Mucosa of descending colon (tissue), 3 donors: Measurements from ENCODE around the gene RAB39B. TPM values are rescaled to one million over a fixed set of nuclear protein-coding genes. Genes with fewer than 3 reads are reported as not detected.
"Not testable (repeated sequence)": the region's sequence is repeated elsewhere in the genome, so short reads cannot be mapped to it uniquely, and the experiment has no call there.

ENCODE experiments used
- ATAC-seq: fragments of 200-7000 bp; cut with Tn5 transposase; one replicate; pipeline ENCODE4 v1.9.1; 2020; ENCODE audit warnings: mild to moderate bottlenecking, moderate library complexity
- DNase-seq, 3 donors: peaks; one replicate each; pipeline ENCODE4 v3.0.0-alpha.2; 2020
- H3K36me3 ChIP-seq: fragments of 200-600 bp; one replicate; pipeline ENCODE4 v1.8.0; 2021; ENCODE audit warnings: low read depth, mild to moderate bottlenecking
- H3K4me1 ChIP-seq: fragments of 200-600 bp; one replicate; pipeline ENCODE4 v1.8.0; 2021; ENCODE audit warnings: low read depth, mild to moderate bottlenecking
- H3K4me3 ChIP-seq: fragments of 200-600 bp; one replicate; pipeline ENCODE4 v1.8.0; 2021; ENCODE audit warnings: mild to moderate bottlenecking
- H3K9me3 ChIP-seq: fragments of 200-600 bp; one replicate; pipeline ENCODE4 v1.8.0; 2021; ENCODE audit warnings: mild to moderate bottlenecking
- intact Hi-C, 2 donors: fragments of 100-400 bp; cut with DNase I in 1 of 2; cut with micrococcal nuclease in 1 of 2; formaldehyde crosslinking; loops; one replicate each; pipeline versions ENCODE4 v1.11.0 to v1.11.1; 2022; cut with DNase I, micrococcal nuclease
- total RNA-seq, 3 donors: library from RNA; stranded (reverse); fragmentation: NEBNext Ultra II Directional in 2 of 3; extraction: Animal tissue kit (Norgen Biotek cat#: 25700) in 2 of 3; gene quantifications; one replicate each; pipeline versions ENCODE4 v1.2.1 to v1.2.4, GENCODE V29; 2021 to 2023
- TF ChIP-seq, protein P1 (sequence below): fragments of 200-600 bp; IDR thresholded peaks from one replicate; pipeline ENCODE4 v1.8.0; 2022; ENCODE audit warnings: antibody characterized with exemption, mild to moderate bottlenecking
- donor health status: DM: no; HTN: no; CAD: no; lungs with moderate emphysema.
- donor health status: DM: no; HTN: no; CAD: no.
- donor health status: DM: no; HTN: yes; CAD: no.

Gene RAB39B
- total RNA-seq, 3 donors from 2014 or later = 0.17 to 0.79 (median 0.27) TPM

DNA sequence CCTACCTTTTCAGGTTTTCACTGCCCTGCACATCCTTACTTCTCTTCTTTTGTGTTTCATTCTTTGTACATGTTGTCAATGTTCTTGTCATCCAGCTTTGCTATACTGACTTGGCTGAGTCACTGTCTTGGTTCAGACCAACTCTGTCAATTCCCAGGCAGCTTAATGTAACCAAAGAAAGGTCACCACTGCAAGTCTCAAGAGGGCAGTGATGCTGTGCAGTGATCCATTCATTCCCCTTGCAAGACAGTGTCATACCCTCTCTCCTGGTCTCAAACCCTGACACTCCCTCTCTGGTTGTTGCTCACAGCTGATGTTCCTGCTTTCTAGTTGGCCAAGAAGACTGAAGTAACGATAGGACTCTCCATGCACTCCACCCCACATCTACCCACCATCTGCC, 17.5 kb downstream of the RAB39B start:
- Histone ChIP-seq H3K9me3 (no peaks in the 10 kb centered on the region), H3K4me1 (no peaks in the 10 kb centered on the region), H3K36me3 (no peaks in the 10 kb centered on the region), H3K4me3 (no peak overlapping the region)
- intact Hi-C loops = no loop called here
- DNase-seq = no peak
- ATAC-seq = no peak
- TF ChIP-seq, protein P1, sequence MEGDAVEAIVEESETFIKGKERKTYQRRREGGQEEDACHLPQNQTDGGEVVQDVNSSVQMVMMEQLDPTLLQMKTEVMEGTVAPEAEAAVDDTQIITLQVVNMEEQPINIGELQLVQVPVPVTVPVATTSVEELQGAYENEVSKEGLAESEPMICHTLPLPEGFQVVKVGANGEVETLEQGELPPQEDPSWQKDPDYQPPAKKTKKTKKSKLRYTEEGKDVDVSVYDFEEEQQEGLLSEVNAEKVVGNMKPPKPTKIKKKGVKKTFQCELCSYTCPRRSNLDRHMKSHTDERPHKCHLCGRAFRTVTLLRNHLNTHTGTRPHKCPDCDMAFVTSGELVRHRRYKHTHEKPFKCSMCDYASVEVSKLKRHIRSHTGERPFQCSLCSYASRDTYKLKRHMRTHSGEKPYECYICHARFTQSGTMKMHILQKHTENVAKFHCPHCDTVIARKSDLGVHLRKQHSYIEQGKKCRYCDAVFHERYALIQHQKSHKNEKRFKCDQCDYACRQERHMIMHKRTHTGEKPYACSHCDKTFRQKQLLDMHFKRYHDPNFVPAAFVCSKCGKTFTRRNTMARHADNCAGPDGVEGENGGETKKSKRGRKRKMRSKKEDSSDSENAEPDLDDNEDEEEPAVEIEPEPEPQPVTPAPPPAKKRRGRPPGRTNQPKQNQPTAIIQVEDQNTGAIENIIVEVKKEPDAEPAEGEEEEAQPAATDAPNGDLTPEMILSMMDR = no peak

DNA sequence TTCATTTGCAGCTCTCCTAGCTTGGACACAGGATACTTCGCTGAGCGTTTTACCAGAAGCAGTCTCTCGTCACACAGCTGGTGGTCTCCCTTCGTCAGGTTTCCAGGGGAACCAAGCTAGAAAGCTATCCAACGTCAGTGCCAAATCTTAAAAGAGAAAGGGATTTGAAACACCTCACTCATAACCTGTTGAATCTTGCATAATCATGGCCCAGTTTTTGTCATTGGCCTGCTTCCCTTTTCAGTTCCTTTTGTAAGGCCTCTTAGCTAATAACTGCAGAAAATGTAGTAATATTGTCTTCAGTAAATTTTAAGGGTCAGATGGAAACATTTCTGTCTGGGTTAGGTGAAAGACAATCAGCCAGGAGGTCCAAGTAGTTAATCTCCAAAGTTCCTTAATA, 22.0 kb downstream of the RAB39B start:
- no peak overlapping the region for H3K4me3 ChIP-seq
- H3K4me1 ChIP-seq = no peaks in the 10 kb centered on the region
- no peaks in the 10 kb centered on the region for H3K36me3 ChIP-seq
- no peak for DNase-seq
- H3K9me3 ChIP-seq = no peaks in the 10 kb centered on the region
- intact Hi-C loops = no loop called here
- ATAC-seq = no peak
- TF ChIP-seq, protein P1 = no peak

DNA sequence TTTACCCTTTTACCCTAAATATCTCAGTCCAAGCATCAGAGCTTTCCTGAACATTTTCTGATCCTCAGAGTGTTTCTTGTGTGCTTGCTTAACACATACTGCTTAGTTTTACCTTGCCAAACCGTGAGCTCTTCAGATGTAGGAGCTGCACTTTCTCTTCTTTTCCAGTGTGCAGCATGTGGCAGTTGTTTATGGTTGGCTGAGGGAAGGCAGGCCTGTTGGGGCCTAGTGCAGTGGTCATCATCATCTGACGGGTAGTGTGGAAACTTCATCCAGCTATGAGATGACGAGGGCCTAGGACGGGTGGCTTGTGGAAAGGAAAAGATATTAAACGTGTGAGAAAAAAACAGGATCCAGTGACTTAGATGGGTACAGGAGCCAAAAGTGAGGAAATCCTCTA, 26.6 kb downstream of the RAB39B start:
- Histone ChIP-seq H3K4me1 (no peaks in the 10 kb centered on the region), H3K4me3 (no peak overlapping the region), H3K36me3 (no peaks in the 10 kb centered on the region), H3K9me3 (no peaks in the 10 kb centered on the region)
- TF ChIP-seq, protein P1 = no peak
- intact Hi-C loops = no loop called here
- ATAC-seq (no peak), DNase-seq (no peak)

DNA sequence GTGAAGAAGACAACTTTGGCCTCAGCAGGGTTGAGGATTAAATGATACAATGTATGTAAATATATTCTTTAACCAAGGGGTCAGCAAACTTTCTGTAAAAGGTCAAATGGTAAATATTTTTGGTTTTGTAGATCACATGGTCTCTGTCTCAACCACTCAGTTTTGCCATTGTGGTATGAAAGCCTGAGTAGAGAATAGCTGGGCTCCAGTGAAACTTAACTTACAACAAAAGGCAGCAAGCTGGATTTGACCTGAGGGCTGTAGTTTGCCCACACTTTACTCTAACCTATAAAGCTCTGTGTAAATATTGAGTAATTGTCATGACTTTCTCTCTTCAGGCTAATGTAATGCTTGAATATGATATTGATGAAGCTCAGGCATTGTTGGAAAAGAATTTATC, 28.4 kb downstream of the RAB39B start:
- H3K4me3 ChIP-seq = no peak overlapping the region
- intact Hi-C loops = no loop called here
- H3K4me1 ChIP-seq = no peaks in the 10 kb centered on the region
- no peak for ATAC-seq
- no peaks in the 10 kb centered on the region for H3K9me3 ChIP-seq
- TF ChIP-seq, protein P1 = no peak
- H3K36me3 ChIP-seq = no peaks in the 10 kb centered on the region
- DNase-seq = no peak

- Histone ChIP-seq H3K36me3 (no peaks in the 10 kb centered on the region), H3K9me3 (no peaks in the 10 kb centered on the region), H3K4me1 (no peaks in the 10 kb centered on the region), H3K4me3 (no peak overlapping the region)
- ATAC-seq = no peak
- TF ChIP-seq, protein P1 = no peak
- intact Hi-C loops = no loop called here
- no peak for DNase-seq
These were observed 33.1 kb downstream of the RAB39B start for GRCh38 chrX:155231163-155231562.

- H3K4me3 ChIP-seq = no peak overlapping the region
- no peaks in the 10 kb centered on the region for H3K36me3 ChIP-seq
- TF ChIP-seq, protein P1 = no peak
- intact Hi-C loops = no loop called here
- DNase-seq = no peak
- ATAC-seq = no peak
- H3K4me1 ChIP-seq = no peaks in the 10 kb centered on the region
- no peaks in the 10 kb centered on the region for H3K9me3 ChIP-seq
These were observed 38.5 kb downstream of the RAB39B start for GRCh38 chrX:155225774-155226173.

GRCh38 chrX:155223746-155224145, 40.5 kb downstream of the RAB39B start:
- intact Hi-C loops, H3K9me3 ChIP-seq, H3K36me3 ChIP-seq, DNase-seq, H3K4me3 ChIP-seq, H3K4me1 ChIP-seq, ATAC-seq: not testable (repeated sequence)
